OCI-LY3 (cell line): ENCODE results near the gene UBE4A.

Experiments
- H2AFZ ChIP-seq: fragments of 200-600, 300-600 bp; shearing (Covaris generic); 2 replicates; pipeline ENCODE4 v1.6.0; 2014; ENCODE audit warnings: antibody characterized with exemption, low read depth, low read length
- H3K27ac ChIP-seq: fragments of 200-600, 300-600 bp; sonication (generic); 2 replicates; pipeline ENCODE4 v1.5.1; 2014; ENCODE audit warnings: mild to moderate bottlenecking, low read length, moderate library complexity, mixed read lengths
- H3K27me3 ChIP-seq: fragments of 200-600, 300-600 bp; sonication (generic); 2 replicates; pipeline ENCODE4 v1.6.1; 2014; ENCODE audit warnings: low read depth, low read length, mixed read lengths
- H3K36me3 ChIP-seq: fragments of 200-600, 300-600 bp; sonication (generic); replicated peaks from 2 replicates; pipeline ENCODE3; 2014; ENCODE audit warnings: low read depth, low read length, mixed read lengths
- H3K4me1 ChIP-seq: fragments of 300-600, 200-600 bp; sonication (generic); 2 replicates; pipeline ENCODE4 v1.6.1; 2014; ENCODE audit warnings: low read length, mixed read lengths
- H3K4me2 ChIP-seq: fragments of 200-600, 300-600 bp; sonication (generic); 2 replicates; pipeline ENCODE4 v1.6.1; 2014; ENCODE audit warnings: low read length, mixed read lengths
- H3K4me3 ChIP-seq: fragments of 300-600, 200-600 bp; sonication (generic); 2 replicates; pipeline ENCODE4 v1.5.1; 2014; ENCODE audit warnings: antibody characterized with exemption, mild to moderate bottlenecking, low read length, moderate library complexity
- H3K79me2 ChIP-seq: fragments of 300-600, 200-600 bp; shearing (Covaris generic); 2 replicates; pipeline ENCODE4 v1.6.1; 2014; ENCODE audit warnings: mild to moderate bottlenecking, low read length, mixed read lengths
- H3K9ac ChIP-seq: fragments of 300-600, 200-600 bp; shearing (Covaris generic); 2 replicates; pipeline ENCODE4 v1.6.0; 2014; ENCODE audit warnings: mild to moderate bottlenecking, low read length, moderate library complexity
- H3K9me3 ChIP-seq: fragments of 200-600, 300-600 bp; shearing (Covaris generic); 2 replicates; pipeline ENCODE4 v1.6.1; 2014; ENCODE audit warnings: low read length, mixed read lengths; ENCODE audit not compliant: insufficient read depth
- H4K20me1 ChIP-seq: fragments of 200-600, 300-600 bp; sonication (generic); 2 replicates; pipeline ENCODE4 v1.6.1; 2016; ENCODE audit warnings: low read length, mixed read lengths; ENCODE audit not compliant: insufficient read depth
- EZH2phosphoT487 ChIP-seq: fragments of 200-600 bp; shearing (Covaris generic); IDR thresholded peaks from 2 replicates; pipeline ENCODE4 v1.6.1; 2018; ENCODE audit warnings: antibody characterized with exemption, mixed run types, low read depth
- TF ChIP-seq, protein P1 (sequence below): fragments of 200-600, 300-600 bp; sonication (generic); IDR thresholded peaks from 2 replicates; pipeline ENCODE4 v1.5.1; 2014; ENCODE audit warnings: antibody characterized with exemption, low read length, low read depth

The UBE4A gene

DNA sequence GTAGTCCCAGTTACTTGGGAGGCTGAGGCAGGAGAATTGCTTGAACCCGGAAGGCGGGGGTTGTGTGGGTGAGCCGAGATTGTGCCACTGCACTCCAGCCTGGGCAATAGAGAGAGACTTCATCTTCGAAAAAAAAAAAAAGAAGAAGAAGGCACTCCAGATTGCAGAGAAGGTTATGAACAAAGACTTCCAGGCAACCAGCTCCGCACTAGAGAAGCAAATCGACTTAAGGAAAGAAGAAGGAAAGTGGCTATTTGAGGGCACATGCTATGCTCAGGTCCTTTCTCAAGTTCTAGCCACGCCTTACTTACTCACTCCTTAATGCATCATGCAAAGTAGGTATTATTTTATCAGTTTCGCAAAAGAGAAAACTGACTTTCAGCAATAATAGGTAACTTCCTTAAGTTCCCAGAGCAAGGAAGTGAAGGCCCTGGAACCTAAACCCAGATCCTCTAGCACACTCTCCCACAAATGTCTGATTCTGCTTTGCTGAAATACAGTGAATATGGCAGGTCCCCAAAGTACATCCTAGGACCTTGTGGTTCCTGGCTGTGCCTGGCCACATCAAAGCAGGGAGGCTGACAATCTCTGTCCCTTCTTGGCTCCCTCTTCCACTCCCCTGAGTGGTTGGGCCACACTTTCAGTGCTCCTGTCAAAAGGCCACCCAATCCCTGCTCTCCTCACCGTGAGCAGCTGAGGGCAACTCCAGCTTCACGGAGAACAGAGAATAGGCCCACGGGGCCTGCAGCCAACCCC is 40.6 kb upstream of the UBE4A start:
- TF ChIP-seq, protein P1, sequence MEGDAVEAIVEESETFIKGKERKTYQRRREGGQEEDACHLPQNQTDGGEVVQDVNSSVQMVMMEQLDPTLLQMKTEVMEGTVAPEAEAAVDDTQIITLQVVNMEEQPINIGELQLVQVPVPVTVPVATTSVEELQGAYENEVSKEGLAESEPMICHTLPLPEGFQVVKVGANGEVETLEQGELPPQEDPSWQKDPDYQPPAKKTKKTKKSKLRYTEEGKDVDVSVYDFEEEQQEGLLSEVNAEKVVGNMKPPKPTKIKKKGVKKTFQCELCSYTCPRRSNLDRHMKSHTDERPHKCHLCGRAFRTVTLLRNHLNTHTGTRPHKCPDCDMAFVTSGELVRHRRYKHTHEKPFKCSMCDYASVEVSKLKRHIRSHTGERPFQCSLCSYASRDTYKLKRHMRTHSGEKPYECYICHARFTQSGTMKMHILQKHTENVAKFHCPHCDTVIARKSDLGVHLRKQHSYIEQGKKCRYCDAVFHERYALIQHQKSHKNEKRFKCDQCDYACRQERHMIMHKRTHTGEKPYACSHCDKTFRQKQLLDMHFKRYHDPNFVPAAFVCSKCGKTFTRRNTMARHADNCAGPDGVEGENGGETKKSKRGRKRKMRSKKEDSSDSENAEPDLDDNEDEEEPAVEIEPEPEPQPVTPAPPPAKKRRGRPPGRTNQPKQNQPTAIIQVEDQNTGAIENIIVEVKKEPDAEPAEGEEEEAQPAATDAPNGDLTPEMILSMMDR = no peak
- no peak for TF ChIP-seq EZH2phosphoT487
- H3K79me2 ChIP-seq = no peaks in the 10 kb centered on the region
- H4K20me1 ChIP-seq = no peaks in the 10 kb centered on the region
- no peak overlapping the region for H3K4me3 ChIP-seq
- H3K36me3 ChIP-seq = no peaks in the 10 kb centered on the region
- no peak overlapping the region for H3K27ac ChIP-seq
- no peak overlapping the region for H2AFZ ChIP-seq
- no peak overlapping the region for H3K9ac ChIP-seq
- H3K4me2 ChIP-seq = no peak overlapping the region
- H3K4me1 ChIP-seq = peaks cover 12% of the 10 kb centered on the region
- H3K27me3 ChIP-seq = no peaks in the 10 kb centered on the region
- H3K9me3 ChIP-seq = no peaks in the 10 kb centered on the region

DNA sequence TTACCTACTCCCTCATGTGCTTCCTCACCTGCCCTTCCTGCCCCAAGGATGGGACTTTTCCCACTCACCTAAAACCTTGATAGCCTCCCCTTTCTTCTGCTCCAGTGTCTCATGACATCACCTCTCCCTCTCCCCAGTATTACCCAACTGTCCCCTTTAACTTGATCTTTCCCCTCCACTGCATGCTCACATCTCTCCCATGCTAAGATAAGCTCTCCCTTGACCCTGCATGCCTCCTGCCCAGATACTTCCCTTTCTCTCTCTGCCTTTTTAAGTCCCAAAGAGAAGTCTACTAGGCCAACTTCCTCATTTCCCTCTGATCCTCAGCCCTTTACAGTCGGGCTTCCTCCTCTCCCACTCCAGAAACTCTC is 40.1 kb upstream of the UBE4A start:
- Histone ChIP-seq H3K4me3 (no peak overlapping the region), H3K9me3 (no peaks in the 10 kb centered on the region), H2AFZ (no peak overlapping the region), H3K4me2 (no peak overlapping the region), H3K27ac (no peak overlapping the region), H3K36me3 (no peaks in the 10 kb centered on the region), H3K4me1 (peaks cover 12% of the 10 kb centered on the region), H4K20me1 (no peaks in the 10 kb centered on the region), H3K27me3 (no peaks in the 10 kb centered on the region), H3K79me2 (no peaks in the 10 kb centered on the region), H3K9ac (no peak overlapping the region)
- no peak for TF ChIP-seq EZH2phosphoT487
- TF ChIP-seq, protein P1 = no peak

DNA sequence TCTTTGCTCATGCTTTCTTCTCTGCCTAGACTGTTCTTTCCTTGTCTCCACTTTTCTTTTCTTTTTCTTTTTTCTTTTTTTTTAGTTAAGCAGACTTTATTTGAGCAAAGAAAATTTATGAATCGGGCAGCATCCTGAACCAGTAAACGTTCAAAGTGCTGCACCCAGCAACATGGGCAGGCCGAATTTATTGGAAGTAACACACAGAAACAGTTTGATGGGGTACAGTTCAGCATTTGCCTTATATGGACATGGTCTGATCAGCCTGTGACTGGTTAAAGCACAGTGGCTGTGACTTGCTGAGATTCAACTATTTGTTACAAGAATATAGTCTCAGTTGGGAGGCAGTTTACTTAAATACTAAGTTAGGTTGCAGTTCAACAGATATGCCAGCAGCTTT is 38.9 kb upstream of the UBE4A start:
- H4K20me1 ChIP-seq = no peaks in the 10 kb centered on the region
- no peaks in the 10 kb centered on the region for H3K27me3 ChIP-seq
- H3K4me2 ChIP-seq = no peak overlapping the region
- H3K27ac ChIP-seq = no peak overlapping the region
- no peak overlapping the region for H2AFZ ChIP-seq
- TF ChIP-seq, protein P1 = no peak
- TF ChIP-seq EZH2phosphoT487 = no peak
- no peaks in the 10 kb centered on the region for H3K79me2 ChIP-seq
- no peaks in the 10 kb centered on the region for H3K9me3 ChIP-seq
- H3K36me3 ChIP-seq = no peaks in the 10 kb centered on the region
- no peak overlapping the region for H3K4me3 ChIP-seq
- H3K9ac ChIP-seq = no peak overlapping the region
- peaks cover 12% of the 10 kb centered on the region for H3K4me1 ChIP-seq

DNA sequence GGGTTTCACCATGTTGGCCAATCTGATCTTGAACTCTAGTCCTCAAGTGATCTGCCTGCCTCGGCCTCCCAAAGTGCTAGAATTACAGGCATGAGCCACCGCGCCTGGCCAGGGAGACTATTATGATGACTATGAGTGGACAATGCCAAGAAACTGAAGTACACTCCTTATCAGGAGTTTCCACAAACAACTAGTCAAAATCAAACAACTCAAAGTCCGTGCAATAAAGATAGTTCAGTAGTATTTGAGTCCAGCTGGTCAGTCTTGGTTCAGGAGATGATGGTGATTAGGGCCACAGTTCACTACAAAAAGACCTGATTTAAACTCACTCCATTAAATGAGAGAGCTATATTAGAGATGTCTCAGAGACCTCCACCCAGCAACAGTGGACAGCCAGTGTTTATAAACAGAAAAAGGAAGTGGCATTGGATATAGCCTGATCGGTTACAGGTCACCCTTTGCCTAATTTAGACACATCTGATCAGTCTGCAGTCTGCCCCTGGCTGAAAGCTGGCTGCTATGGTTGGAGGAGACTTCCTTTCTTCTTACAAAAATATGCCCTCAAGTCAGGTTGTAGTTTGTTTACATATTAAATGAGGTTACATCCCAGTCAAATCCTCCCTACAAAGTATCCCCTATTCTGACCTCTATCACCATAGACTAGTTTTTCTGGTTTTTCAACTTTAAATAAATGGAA is 37.9 kb upstream of the UBE4A start:
- Histone ChIP-seq H3K4me3 (no peak overlapping the region), H4K20me1 (no peaks in the 10 kb centered on the region), H3K4me2 (no peak overlapping the region), H3K9ac (no peak overlapping the region), H3K27ac (no peak overlapping the region), H2AFZ (no peak overlapping the region), H3K4me1 (peaks cover 6% of the 10 kb centered on the region), H3K79me2 (no peaks in the 10 kb centered on the region), H3K9me3 (no peaks in the 10 kb centered on the region), H3K36me3 (no peaks in the 10 kb centered on the region), H3K27me3 (no peaks in the 10 kb centered on the region)
- TF ChIP-seq, protein P1 = no peak
- no peak for TF ChIP-seq EZH2phosphoT487
